Measurements from ENCODE around the gene PKP4.
"Not testable (repeated sequence)": the region's sequence is repeated elsewhere in the genome, so short reads cannot be mapped to it uniquely, and the experiment has no call there.

PKP4 gene

DNA sequence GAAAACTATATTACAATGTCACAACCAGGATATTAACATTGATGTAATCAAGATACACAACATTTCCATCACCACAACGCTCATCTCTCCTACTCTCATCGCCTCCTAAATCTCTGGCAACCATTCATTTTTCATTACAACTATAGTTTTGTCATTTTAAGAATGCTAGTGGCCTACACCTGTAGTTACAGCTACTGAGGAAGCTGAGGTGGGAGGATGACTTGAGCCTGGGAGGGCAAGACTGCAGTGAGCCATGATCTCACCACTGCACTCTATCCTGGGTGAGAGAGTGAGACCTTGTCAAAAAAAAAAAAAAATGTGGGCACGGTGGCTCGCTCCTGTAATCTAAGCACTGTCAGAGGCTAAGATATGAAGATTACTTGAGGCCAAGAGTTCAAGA, 10.5 kb downstream of the PKP4 start:
- DNase-seq = no peak

DNA sequence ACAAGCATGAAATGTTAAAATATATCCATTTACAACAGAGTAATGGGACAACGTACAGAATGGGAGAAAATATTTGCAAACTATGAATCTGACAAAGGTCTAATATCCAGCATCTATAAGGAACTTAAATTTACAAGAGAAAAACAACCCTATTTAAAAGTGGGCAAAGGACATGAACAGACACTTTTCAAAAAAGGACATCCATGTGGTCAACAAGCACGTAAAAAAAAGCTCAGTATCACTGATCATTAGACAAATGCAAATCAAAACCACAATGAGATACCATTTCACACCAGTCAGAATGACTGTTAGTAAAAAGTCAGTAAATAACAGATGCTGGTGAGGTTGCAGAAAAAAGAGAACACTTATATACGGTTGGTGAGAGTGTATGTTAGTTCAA, 16.1 kb downstream of the PKP4 start:
- not testable (repeated sequence) for DNase-seq

DNA sequence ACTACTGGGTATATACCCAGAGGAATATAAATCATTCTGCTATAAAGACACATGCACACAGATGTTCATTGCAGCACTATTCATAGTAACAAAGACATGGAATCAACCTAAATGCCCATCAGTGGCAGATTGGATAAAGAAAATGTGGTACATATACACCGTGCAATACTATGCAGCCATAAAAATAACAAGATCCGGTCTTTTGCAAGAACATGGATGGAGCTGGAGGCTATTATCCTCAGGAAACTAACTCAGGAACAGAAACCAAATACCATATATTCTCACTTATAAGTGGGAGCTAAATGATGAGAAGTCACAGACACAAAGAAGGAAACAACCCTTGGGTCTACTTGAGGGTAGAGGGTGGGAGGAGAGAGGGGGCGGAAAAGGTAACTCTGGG, 16.5 kb downstream of the PKP4 start:
- DNase-seq = not testable (repeated sequence)

DNA sequence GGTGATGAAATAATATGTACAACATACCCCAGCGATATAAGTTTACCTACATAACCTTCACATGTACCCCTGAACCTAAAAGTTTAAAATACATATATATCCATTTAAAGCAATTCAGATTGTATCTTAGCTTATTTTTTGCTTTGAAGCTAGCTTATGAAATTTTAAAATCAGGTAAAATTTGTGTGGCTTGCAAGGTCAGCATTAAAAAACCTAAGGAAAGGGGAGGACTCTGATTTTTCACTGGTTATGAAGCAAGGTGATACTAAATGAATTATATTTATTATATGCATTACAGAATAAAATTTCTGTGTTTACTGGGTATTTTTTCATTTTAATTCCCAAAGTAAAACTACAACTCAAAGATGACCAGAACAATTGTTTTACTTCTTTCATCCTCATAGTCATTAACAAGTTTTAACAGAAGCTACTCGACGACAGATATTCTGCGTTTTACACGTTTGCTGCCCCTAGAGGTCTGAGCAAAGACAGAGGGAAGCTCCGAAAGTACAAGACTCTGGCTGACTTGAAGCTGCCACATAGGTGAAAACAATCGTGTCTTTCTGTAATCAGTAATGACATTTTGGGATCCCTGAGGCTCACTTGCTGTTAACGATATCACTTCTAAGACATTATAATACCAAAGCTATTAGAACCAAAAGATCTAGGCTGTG, 17.1 kb downstream of the PKP4 start:
- DNase-seq = no peak

DNA sequence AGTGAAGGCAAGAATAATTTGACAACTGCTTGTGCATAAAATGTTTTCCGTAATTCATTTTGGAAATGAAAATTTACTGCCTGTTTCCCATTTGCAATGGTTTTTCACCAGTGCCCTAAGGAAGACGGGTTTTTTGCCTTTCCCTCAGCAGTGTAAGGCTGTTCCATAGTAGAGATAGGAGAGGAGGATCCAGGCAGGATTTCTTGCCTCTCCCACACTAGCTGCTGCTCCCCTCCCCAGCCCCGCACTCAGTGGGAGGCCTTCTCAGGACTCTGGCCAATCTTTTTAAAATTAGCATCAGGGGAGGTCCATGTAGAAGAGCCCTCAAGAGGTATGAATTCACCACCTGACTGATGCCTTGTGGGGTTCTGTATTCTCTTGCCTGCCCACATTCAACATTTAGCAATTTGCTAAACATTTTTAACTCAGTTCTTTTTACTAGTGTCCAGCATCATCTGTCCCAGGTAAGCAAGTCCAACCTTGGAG, 17.8 kb downstream of the PKP4 start:
- not testable (repeated sequence) for DNase-seq

DNA sequence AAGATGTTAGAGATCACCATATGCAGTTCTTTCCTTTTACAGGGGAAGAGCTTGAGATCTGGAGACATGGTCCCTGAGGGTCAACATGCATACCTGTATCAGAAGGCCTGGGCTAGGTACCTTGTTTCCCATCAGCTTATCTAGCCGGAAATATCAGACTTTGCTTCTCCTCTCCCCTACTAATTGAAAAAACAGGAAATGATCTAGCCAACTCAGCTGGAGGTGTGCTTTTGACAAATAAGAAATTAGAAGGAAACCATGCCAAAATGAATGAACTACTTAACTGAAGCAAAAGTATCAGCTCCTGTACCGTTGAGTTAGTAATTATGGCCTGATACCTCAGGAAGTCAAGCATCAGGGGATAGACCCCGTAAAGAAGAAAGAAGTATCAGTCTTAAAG, 20.4 kb downstream of the PKP4 start:
- DNase-seq = no peak

DNA sequence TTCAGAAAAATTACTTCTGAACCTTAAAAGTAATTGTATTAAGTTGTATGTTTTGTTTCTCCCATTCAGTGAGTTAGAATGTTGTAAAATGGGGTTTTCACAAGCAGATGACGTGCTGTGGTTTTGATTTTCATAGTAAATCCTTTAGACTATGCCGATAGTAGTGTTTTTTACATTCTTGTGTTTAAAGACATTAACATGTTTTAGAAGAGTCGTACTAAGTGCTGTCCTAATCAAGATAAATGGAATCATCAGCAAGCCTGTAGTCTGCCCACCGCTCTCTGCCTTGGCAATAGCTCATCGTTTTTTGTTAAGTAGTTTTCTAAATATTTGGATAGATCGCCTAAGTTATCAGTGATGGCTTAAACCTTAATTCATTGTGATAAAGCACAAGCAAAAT, 21.5 kb downstream of the PKP4 start:
- no peak for DNase-seq

DNA sequence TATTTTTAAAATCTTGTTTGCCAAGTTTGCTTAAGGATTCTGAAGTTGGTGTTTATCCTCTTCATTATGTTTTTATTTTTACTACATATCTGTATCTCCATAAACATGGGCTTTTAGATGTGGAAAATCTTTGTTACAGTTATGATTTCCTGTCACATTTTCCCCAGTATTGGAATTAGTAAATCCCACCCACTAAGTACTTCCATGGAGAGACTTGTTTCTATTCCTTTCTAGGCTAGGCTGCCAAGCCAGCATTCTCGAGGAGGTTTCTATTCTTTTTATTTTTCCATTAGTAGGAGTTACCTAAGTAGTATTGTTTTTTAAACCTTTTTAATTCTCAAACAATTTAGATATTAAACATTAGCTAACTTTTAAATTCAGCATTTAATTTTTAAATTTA, 22.1 kb downstream of the PKP4 start:
- no peak for DNase-seq

DNA sequence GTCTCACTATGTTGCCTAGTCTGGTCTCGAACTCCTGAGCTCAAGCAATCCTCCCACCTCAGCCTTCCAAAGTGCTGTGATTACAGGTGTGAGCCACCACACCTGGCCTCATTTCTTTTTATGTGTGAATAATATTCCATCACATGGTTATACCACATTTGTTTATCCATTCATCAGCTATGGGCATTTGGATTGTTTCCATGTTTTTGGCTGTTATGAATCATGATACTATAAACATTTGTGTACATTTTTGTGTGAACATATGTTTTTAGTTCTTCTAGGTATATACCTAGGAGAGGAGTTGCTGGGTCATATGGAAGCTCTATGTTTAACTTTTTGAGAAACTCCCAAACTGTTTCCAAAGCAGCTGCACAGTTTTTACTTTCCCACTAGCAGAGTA, 24.4 kb downstream of the PKP4 start:
- no peak for DNase-seq

DNA sequence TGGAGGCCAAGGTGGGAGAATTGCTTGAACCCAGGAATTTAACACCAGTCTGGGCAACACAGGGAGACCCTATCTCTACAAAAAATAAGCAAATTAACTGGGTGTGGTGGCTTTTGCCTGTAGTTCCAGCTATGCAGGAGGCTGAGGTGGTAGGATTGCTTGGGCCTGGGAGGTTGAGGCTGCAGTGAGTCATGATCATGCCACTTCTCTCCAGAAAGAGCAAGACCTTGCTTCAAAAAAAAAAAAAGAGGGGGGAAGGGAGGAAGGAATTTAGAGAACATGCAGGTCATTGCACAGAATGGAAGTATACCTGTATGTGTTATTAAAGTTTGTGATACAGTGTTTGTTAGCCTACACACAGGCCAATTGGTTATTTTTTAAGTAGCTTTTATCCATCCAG, 25.8 kb downstream of the PKP4 start:
- DNase-seq = no peak

DNA sequence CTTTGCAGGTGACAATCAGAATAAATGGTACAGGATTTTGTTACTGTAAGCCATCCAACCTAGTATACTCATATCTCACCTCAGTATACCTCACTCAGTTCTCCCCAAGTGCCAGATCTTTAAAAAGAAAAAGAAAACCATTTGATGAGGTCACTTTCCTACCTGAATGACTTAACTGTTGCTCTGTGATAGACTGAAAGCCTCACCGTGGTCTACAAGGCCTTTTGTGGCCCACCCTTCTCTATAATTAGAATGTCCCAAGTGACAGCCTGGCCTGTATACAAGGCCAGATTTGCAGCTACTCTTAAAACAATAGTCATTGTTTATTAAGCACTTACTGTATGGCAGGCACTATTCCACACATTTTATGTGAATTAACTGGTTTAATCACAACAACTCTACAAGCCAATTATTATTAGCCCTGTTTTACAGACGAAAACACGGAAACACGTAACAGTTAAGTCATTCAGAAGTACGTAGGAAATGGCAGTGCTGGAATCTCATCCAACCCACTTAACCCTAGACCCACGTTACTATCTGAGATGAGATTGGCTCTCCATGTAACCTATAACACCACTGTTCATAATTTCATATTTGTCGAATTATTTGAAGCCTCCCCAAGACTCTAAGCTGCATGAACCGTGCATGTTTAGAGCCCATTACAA, 28.3 kb downstream of the PKP4 start:
- DNase-seq = no peak

DNA sequence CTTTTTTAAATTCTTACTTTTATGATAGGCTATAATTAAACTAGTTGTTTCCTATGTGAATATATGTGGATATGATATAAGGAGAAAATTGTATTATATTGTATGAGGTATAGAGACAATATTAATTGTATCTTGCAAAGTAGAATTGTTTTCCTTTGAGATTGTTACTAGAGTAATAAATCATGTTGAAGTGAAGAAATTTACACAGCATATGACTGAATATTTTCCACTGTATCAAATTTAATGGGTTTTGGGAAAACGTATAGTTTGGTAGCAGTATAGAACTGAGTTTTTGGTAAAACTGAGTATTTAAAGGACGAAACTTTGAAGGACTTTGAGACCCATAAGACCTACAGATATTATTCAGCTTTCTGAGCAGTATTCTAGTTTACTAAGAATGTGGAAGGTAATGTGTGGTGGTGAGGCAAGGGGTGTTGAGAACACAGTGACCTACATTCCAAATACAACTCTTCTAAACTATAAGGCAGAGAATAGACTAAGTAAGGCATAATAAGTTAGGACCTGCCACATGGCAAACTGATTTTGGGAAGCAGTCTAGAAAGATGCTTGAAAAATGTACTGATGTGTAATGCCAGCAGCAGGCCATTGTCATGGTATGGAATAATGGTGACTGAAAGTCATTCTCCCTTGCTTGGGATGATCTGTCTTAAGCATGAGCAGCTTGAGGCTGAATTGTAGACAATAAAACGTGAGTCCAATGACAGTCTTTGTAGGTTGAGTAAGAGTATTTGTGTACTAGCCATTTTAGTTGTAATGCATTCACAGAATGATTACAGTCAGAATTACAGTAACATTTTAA, 29.6 kb downstream of the PKP4 start:
- DNase-seq = no peak

DNA sequence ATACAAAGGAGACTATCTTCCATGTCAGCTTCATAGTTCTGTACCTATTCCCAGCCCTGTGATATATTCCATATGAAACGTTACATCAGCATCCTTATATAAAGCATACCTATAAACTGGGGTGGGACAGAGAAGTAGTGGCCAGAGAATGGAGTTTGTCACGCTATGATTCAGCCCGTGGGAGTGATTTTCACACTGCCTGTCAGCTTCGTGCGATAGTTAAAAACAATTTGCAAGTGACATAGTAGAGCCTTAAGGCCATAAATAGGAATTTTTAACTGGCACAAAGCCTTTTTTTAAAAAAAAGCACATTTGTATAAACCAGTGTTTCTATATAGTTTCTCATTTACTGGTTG, 30.2 kb downstream of the PKP4 start:
- no peak for DNase-seq

DNA sequence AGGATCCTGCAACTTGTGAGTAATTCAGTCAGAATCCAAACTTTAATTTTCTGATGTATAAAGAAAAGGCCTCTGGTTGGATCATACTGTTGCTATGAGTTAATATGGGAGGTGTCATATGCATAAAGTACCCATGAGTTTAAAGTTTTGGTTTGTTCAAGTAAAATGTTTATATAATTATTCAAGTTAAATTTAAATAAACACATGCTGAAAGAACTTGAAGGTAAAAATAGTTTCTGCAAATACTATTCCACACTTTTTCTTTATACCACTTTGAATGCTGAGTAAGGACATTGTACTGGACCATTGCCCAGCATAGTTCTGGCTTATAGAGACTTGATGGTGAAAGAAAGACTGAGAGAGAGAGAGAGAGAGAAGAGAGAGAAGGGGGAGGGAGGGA, 30.7 kb downstream of the PKP4 start:
- no peak for DNase-seq

DNA sequence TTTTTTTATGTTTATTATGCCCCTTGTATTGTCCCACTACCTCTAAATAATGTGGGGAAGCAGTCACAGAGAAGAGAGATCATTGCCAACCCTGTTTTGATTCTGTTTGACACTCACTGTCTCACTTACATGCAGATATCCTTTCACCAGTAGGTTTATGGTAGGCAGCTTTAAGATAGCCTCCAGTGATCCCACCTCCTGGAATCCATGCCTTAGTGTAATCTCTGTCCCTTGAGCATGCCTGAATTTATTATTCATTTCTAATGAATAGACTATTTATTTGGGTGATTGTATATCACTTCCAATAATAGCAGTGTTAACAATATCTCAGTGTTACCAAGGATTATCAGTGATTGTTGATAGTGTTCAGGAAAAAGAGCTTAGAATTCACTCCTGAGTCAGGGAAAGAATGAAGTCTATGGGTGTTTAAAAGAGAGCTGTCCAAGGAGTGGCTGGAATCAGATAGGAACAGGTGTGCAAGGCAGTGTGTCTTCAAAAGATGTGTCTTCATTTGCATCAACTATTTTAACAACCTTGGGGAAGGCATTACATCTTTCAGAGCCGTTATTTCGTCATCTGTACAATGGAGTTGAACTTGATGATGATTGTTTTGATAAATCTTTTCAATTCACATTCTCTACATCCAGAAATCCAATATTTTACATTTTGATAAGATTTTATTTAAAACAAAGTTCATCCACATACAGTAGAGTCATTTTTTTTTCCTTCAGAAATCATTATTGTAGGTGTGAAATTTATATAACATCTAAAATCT, 31.9 kb downstream of the PKP4 start:
- no peak for DNase-seq

DNA sequence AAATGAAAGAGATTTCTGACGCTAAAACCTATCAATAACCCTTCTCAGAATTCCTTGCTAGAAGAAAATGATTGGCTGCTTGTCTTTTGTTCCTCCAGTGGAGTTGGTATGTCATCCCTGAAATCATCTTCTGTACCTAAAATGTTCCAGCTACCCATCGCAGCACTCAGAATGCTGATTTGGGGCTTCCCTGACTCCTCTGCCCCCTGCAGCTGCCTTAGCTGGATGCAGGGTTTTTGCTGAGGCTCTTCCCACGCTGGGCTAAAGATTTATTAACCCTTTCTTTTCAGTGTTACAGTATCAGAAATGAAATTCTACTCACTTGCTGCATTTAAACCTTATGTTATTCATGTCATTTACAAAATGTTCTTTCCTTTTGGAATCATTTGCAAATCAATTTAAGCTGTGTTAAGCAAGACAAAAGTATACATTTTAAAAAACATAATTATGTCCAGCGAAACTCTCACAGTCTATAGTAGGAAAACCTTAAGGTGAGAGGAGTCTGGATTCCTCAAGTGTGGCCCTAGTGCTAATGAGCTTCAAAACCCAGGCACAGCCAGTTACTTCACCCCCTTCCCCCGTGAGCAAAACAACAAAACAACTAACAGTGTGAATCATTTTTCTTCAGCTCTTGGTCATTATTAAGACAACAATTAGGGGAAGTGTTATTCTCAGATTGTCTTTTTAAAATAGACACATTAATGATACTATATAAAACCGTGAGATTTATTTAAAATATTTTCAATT, 32.8 kb downstream of the PKP4 start:
- no peak for DNase-seq

DNA sequence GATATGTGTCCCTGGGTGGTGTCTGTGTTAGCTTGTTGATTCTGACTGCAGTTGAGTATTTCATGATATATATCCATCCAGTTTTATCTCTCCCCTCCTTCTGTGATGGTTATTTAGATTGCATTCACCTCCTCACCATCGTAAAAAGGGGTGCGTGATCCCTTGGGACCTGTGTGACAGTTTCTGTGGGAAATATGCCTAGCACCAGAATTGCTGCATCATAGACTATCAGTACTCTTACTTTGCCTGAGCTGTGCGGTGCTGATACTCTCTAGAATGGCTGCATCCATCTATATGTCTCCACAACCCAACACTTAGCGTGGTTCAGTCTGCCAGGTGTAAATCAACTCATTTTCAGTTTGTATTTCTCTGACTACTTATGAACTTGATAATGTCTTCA, 34.3 kb downstream of the PKP4 start:
- no peak for DNase-seq

DNA sequence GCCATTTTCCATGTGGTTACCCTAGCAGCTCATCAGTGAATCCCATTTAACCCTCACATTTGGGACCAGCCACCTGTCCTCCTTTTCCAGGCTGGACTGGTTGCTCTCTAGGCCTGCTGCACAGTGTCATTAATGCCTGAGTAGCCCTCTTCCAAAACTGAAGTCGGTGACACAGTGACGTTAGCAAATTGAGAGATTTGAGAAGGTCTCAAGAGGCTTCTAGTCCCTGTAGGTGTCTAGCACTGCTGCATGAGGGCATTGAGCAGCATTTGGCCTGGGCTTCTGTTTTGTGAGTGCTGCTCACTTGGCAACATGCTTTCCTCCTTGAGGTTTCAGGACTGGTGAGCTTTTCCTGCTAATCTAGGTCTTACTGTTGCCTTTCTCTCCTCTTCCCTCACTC, 36.7 kb downstream of the PKP4 start:
- DNase-seq = peak; percentile 91

DNA sequence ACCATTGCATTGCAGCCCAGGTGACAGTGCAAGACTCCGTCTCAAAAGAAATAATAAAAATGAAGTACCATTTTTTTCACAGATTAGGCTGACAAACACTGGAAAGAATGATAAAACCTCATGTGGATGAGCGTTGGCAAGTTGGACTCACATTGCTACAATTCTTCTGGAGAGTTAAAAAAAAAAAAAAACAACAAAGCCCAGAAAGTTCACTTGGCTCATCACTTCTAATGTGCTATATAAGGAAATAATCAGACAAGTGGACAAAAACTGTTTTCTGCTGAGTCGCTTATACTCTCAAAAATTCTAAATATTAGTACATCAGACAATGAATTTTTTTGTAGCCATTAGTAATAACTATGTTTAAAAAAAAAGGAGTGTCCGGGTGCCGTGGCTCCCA, 38.4 kb downstream of the PKP4 start:
- DNase-seq = no peak

DNA sequence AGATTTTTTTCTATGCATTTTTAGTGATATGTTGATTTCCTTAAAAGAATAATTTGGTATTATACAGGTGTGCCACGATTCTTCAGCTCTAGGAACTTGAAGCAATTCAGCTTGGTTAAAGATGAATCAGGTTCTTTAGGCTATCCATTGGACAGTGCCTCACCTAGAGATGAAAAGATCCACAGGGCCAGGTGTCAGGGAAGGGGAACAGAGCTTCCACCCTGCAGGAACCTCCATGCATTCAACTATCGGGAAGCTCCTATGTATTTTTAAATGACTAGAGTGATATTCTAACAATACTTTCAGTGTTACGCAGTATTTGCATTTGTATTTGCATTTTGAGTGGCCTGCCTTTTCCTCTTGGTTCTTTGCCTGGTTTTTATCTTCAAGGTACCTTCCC, 40.2 kb downstream of the PKP4 start:
- no peak for DNase-seq

DNA sequence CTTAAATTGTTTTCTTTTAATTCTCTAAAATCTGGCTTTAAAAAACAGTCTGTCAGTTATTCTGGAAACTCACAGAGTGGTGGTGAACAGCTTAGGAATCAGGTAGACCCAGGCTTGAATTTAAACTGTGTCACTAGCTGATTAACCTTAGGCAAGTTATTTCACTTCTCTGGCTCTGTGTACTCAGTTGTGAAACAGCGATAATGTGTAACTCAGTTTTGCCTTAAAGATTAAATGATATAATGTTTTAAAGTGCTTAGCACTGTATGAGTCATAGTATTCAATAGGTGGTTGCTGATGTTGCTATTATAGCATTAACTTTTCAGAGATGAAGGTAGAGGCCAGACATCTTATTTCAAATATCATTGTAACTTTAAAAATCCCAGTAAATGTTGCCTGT, 40.7 kb downstream of the PKP4 start:
- no peak for DNase-seq

DNA sequence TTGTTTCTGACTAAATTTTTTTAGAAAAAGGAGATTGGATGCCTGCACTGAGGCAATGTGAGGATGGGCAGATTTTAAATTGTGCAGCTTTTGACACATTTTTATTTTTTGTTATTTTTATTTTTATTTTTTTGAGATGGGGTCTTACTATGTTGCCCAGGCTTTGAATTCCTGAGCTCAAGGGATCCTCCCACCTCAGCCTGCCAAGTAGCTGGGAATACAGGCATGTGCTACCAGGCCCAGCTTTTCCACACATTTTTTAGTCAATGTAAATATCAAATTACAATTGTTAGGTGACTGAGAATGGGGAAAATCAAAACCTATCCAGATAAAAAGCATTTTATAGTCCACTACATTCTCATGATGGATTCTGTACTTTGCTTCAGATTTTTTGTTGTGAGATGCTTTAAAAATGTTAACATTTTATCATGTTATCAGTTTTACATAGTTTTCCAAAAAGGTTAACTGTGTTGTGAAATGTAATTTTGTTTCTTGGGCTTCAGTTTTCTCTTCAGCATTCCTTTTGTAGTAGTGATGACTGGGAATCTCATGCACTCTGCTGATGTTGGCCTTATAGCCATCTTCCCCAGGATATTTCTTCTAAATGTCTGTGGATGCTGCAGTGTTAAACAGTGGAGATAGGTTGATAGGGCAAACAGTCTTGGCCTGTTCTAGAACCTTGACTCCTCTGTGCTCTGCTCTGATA, 41.4 kb downstream of the PKP4 start:
- DNase-seq = no peak
